DMS53 treated with DMSO at 0.1 percent for 48 hours (cell line): ENCODE data around the gene ACACB.
"Not testable (repeated sequence)": the region's sequence is repeated elsewhere in the genome, so short reads cannot be mapped to it uniquely, and the experiment has no call there.

Experiments used
- DNase-seq: peaks from one replicate; lab custom pipeline; 2025; ENCODE audit not compliant: unreplicated experiment; lab: John Stamatoyannopoulos, UW

ACACB gene

GRCh38 chr12:109139360-109139759 is 23.0 kb downstream of the ACACB start:
- no peak for DNase-seq

GRCh38 chr12:109139791-109140190 is 23.4 kb downstream of the ACACB start:
- DNase-seq: no peak

- DNase-seq: no peak
Measured at GRCh38 chr12:109140560-109140959, 24.2 kb downstream of the ACACB start.

- no peak for DNase-seq
Measured at GRCh38 chr12:109144224-109144623, 27.8 kb downstream of the ACACB start.

GRCh38 chr12:109147126-109147525 is 30.7 kb downstream of the ACACB start:
- not testable (repeated sequence) for DNase-seq

GRCh38 chr12:109147954-109148353 is 31.6 kb downstream of the ACACB start:
- no peak for DNase-seq

- no peak for DNase-seq
Measured at GRCh38 chr12:109150124-109150640, 33.8 kb downstream of the ACACB start.

- no peak for DNase-seq
Measured at GRCh38 chr12:109151457-109151856, 35.1 kb downstream of the ACACB start.

- no peak for DNase-seq
Measured at GRCh38 chr12:109153821-109154441, 37.5 kb downstream of the ACACB start.

GRCh38 chr12:109154451-109155438 is 38.4 kb downstream of the ACACB start:
- peak; percentile 89 for DNase-seq

GRCh38 chr12:109156036-109156435 is 39.6 kb downstream of the ACACB start:
- no peak for DNase-seq

- no peak for DNase-seq
Measured at GRCh38 chr12:109156586-109156985, 40.2 kb downstream of the ACACB start.

GRCh38 chr12:109157986-109158385 is 41.6 kb downstream of the ACACB start:
- no peak for DNase-seq

- DNase-seq: no peak
Measured at GRCh38 chr12:109160433-109160832, 44.0 kb downstream of the ACACB start.

- DNase-seq: no peak
Measured at GRCh38 chr12:109160873-109161272, 44.5 kb downstream of the ACACB start.

- no peak for DNase-seq
Measured at GRCh38 chr12:109162551-109162950, 46.2 kb downstream of the ACACB start.

GRCh38 chr12:109163167-109163566 is 46.8 kb downstream of the ACACB start:
- no peak for DNase-seq

- DNase-seq: no peak
Measured at GRCh38 chr12:109165599-109165998, 49.2 kb downstream of the ACACB start.

GRCh38 chr12:109166371-109166770 is 50.0 kb downstream of the ACACB start:
- DNase-seq: no peak

GRCh38 chr12:109167781-109168180 is 51.4 kb downstream of the ACACB start:
- no peak for DNase-seq

GRCh38 chr12:109169262-109169661 is 52.9 kb downstream of the ACACB start:
- no peak for DNase-seq

GRCh38 chr12:109169686-109170085 is 53.3 kb downstream of the ACACB start:
- no peak for DNase-seq
